ENCODE results near the gene GPC1. TPM values are rescaled to one million over a fixed set of nuclear protein-coding genes. Genes with fewer than 3 reads are reported as not detected.

The GPC1 gene
- total RNA-seq, 1 donor = 54.3 TPM

DNA sequence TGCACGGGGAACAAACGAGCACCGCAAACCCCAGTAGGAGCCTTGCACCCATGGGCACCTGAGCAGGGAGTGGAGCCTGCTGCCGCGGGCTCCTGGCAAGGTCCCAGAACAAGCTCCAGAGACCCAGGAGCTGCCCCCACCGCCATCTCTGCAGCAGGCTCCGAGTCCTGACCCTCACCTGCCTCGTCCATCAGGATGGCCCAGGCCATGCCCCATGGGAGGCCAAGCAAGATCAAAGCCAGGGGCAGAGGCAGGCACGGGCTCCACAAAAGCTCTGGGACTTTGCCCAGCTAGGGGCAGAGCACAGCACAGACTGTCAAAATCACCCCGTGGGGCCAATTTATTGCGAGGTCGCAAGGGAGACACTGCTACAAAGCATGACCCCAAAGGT lies 43.6 kb downstream of the GPC1 start:
- H3K4me2 ChIP-seq (ENCODE audit: insufficient read depth, low read length) = no peak overlapping the region
- H3K4me3 ChIP-seq (ENCODE audit: insufficient read depth, low read length) = no peak overlapping the region
- no peaks in the 10 kb centered on the region for H3K4me1 ChIP-seq (ENCODE audit: insufficient read depth, low read length)
- no peaks in the 10 kb centered on the region for H3K79me2 ChIP-seq (ENCODE audit: insufficient read depth, low read length)
- H4K20me1 ChIP-seq (ENCODE audit: insufficient read depth, low read length) = no peaks in the 10 kb centered on the region
- H3K36me3 ChIP-seq (ENCODE audit: insufficient read depth, low read length) = no peaks in the 10 kb centered on the region
- no peak overlapping the region for H2AFZ ChIP-seq (ENCODE audit: low read length)
- H3K27me3 ChIP-seq (ENCODE audit: insufficient read depth, low read length) = no peaks in the 10 kb centered on the region
- no peak for TF ChIP-seq CTCF (IDR thresholded peaks at IDR 0.05; ENCODE audit: extremely low read depth, low read depth, low read length)
- no peaks in the 10 kb centered on the region for H3K9me3 ChIP-seq (ENCODE audit: low read depth, low read length)
- no peak overlapping the region for H3K27ac ChIP-seq (ENCODE audit: low read depth, low read length)
- DNase-seq (ENCODE audit: insufficient read length, low spot score, missing footprints) = peak; percentile 37

DNA sequence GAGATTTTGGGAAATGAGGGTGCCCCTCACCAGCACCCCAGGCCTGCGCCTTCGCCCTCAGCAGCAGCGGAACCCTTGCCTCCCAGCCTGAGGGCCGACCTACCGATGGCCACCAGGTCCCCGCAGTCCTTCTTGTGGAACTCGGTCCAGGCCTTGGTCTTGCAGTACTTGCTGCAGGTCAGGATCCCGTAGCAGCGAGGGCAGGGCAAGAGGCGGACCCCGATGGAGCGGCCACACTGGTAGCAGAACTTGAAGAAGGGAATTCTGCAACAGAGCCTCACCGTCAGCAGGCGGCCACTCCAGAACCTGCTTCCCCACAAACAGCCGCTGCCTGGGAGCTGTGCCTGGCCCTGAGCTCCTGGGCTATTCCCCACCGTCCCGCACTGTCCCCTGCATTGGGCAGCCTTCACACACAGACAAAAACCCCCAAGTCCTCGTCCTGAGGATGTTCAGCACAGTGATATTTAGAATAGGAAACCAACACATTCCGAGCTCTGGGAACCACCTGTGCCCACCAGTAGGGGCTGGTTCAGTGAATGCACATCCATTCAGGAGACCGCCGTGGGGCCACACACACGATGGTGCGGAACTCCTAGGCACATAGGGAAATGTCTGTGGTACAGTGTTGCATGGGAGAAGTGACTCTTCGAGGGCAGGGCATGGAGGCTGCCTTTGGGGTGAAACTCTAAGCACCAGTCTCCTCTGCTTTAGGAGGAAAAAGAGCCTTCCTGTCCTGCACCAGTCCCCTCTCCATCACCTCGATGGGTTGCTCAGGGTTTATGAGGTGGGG lies 45.6 kb downstream of the GPC1 start:
- no peaks in the 10 kb centered on the region for H3K4me1 ChIP-seq (ENCODE audit: insufficient read depth, low read length)
- H3K4me2 ChIP-seq (ENCODE audit: insufficient read depth, low read length) = no peak overlapping the region
- no peak for TF ChIP-seq CTCF (IDR thresholded peaks at IDR 0.05; ENCODE audit: extremely low read depth, low read depth, low read length)

DNA sequence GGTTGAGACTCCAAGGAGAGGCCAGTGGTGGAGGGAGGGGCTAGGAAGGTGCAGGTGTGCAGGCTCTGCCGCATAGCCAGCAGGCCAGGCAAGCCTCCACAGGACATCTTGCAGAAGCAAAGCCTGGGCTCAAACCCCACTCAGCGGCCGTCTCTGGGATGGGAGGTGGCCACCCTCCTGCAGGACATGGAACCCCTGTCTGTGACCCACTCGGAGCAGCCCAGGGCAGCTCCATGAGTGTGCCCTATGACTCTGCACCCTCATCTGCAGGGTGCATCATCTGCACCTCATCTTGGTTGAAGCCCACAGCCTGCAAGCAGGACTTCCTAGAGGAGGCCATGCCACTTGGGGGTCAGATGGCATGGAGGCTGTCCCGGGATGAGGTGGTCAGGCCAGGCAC lies 46.3 kb downstream of the GPC1 start:
- peaks cover 1% of the 10 kb centered on the region for H3K9me3 ChIP-seq (ENCODE audit: low read depth, low read length)
- peak; percentile 54 for DNase-seq (ENCODE audit: insufficient read length, low spot score, missing footprints)
- H3K4me3 ChIP-seq (ENCODE audit: insufficient read depth, low read length) = no peak overlapping the region
- no peaks in the 10 kb centered on the region for H4K20me1 ChIP-seq (ENCODE audit: insufficient read depth, low read length)
- H2AFZ ChIP-seq (ENCODE audit: low read length) = no peak overlapping the region
- H3K27ac ChIP-seq (ENCODE audit: low read depth, low read length) = no peak overlapping the region
- H3K4me1 ChIP-seq (ENCODE audit: insufficient read depth, low read length) = no peaks in the 10 kb centered on the region
- TF ChIP-seq CTCF (IDR thresholded peaks at IDR 0.05; ENCODE audit: extremely low read depth, low read depth, low read length) = no peak
- H3K27me3 ChIP-seq (ENCODE audit: insufficient read depth, low read length) = no peaks in the 10 kb centered on the region
- no peaks in the 10 kb centered on the region for H3K36me3 ChIP-seq (ENCODE audit: insufficient read depth, low read length)
- H3K79me2 ChIP-seq (ENCODE audit: insufficient read depth, low read length) = no peaks in the 10 kb centered on the region
- H3K4me2 ChIP-seq (ENCODE audit: insufficient read depth, low read length) = no peak overlapping the region

More for the DNA sequence above, 45.6 kb downstream of the GPC1 start:
- Histone ChIP-seq H3K27ac (ENCODE audit: low read depth, low read length) (no peak overlapping the region), H3K9me3 (ENCODE audit: low read depth, low read length) (no peaks in the 10 kb centered on the region), H4K20me1 (ENCODE audit: insufficient read depth, low read length) (no peaks in the 10 kb centered on the region), H3K36me3 (ENCODE audit: insufficient read depth, low read length) (no peaks in the 10 kb centered on the region), H3K27me3 (ENCODE audit: insufficient read depth, low read length) (no peaks in the 10 kb centered on the region), H3K79me2 (ENCODE audit: insufficient read depth, low read length) (no peaks in the 10 kb centered on the region), H3K4me3 (ENCODE audit: insufficient read depth, low read length) (no peak overlapping the region), H2AFZ (ENCODE audit: low read length) (no peak overlapping the region)
- peak; percentile 30 for DNase-seq (ENCODE audit: insufficient read length, low spot score, missing footprints)

DNA sequence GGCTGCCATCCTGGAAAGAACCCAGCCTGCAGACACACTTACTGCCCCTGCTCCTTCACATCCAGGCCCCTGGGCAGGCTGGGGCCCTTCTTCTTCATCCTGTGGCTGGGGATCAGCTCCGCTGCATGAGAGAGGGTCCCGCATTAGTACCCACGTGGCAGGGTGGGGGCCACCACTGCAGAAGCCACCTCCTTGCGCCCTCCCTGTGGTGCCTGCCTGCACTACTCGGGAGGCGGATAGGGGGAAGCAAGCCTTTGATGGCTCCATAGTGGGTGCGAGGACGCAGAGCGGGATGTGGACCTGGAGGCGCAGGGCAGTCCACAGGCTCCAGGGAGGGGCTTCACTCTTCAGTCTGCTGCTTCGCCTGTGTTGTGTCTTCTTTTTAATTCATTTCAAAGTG lies 46.7 kb downstream of the GPC1 start:
- Histone ChIP-seq H3K27ac (ENCODE audit: low read depth, low read length) (no peak overlapping the region), H2AFZ (ENCODE audit: low read length) (no peak overlapping the region), H3K27me3 (ENCODE audit: insufficient read depth, low read length) (no peaks in the 10 kb centered on the region), H3K4me3 (ENCODE audit: insufficient read depth, low read length) (no peak overlapping the region), H3K4me2 (ENCODE audit: insufficient read depth, low read length) (no peak overlapping the region), H3K9me3 (ENCODE audit: low read depth, low read length) (peaks cover 1% of the 10 kb centered on the region), H3K79me2 (ENCODE audit: insufficient read depth, low read length) (no peaks in the 10 kb centered on the region), H3K4me1 (ENCODE audit: insufficient read depth, low read length) (no peaks in the 10 kb centered on the region), H3K36me3 (ENCODE audit: insufficient read depth, low read length) (no peaks in the 10 kb centered on the region), H4K20me1 (ENCODE audit: insufficient read depth, low read length) (no peaks in the 10 kb centered on the region)
- DNase-seq (ENCODE audit: insufficient read length, low spot score, missing footprints) = no peak
- TF ChIP-seq CTCF (IDR thresholded peaks at IDR 0.05; ENCODE audit: extremely low read depth, low read depth, low read length) = no peak
